ENCODE measurements around the gene EREG.

EREG gene

DNA sequence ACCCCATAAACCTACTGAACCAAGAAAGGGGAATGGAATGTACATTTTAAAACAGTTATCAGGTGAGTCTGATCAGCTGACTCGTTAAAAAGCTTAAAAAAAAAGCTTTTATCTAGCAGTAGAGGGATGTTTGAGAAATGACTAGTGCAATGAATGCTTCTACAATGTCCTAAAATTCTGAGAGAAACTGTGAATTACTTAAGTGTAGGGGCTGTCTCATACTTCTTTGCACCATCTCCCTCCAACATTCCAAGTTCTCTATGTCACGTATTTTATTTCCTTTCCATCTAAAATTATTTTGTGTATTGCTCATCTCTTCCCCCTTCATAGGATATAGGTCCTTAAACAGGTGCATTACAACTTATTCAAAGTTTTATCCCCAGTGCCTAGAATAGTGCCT, 68.1 kb downstream of the EREG start:
- no peak for DNase-seq

DNA sequence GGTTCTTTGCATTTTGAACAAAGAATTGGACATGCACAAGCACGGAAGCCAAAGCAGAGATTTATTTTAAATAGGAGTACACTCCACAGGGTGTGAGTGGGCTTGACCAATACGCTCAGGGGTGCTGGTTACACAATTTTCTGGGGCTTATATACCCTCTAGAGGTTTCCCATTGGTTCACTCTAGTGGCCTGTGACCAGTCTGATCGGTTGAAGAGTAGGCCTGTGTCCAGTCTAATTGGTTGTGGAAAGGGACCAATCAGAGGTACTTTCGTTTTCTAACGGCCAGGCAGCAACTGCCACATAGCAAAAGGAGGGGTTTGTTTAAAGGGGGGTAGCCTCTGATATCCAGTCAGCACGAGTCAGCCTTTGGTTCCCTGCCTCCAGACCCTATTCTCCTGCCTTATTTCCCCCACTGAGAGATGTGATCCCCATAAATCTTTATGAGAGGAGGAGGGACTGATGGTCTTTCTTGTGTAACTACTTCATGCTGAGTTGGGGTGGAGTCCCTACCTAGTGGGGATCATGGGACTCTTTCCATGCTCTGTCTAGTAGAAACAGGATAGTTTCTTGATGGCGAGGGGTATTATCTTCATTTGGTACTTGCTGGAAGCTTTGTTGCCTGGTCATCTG, 68.7 kb downstream of the EREG start:
- no peak for DNase-seq

DNA sequence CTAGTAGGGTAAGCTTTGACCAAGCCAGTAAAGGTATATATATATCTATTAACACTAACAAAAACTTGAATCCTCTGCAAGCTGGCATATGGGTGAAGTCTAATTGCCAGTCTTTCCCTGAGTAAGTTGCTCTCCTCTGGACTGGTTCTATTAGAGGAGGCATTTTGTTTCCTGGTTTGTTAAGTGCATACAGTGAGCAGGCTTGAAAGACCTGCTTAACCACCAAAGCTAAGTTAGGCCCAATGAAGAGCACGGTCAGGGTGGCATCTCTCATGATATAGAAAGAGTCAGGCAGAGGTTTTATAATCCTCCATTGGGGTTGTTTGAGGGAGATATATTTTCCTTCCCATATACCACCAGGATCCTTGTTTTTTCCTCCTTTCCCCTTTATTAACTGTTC, 70.4 kb downstream of the EREG start:
- no peak for DNase-seq

DNA sequence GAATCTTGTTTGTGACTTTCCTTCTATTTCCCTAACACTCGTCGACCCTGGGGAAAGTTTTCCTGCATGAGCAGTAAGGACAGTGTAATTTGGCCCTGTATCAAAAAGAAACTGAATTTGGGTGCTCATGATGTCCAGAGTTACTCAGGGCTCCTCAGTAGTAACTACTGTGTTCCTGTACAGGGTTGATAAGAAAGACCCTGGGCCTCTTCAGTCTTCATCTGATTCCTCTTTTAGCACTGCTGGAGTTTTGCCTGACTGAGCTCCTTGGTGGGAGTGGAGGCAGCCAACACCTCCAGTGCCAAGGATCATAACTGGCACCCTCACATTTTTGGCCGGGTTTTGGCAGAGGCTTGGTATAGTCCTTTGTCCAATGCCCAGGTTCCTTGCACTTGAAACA, 72.9 kb downstream of the EREG start:
- no peak for DNase-seq

Data from islet precursor cell (in vitro differentiated cells).